HG03439 (cell line): Measurements from ENCODE around the gene ESYT2.

Experiments used
- ATAC-seq: cut with Tn5 transposase; IDR thresholded peaks from one replicate; pipeline ENCODE4 v1.9.1; 2021; ENCODE audit warnings: mild to moderate bottlenecking, moderate library complexity; ENCODE audit not compliant: unreplicated experiment

ESYT2 gene

DNA sequence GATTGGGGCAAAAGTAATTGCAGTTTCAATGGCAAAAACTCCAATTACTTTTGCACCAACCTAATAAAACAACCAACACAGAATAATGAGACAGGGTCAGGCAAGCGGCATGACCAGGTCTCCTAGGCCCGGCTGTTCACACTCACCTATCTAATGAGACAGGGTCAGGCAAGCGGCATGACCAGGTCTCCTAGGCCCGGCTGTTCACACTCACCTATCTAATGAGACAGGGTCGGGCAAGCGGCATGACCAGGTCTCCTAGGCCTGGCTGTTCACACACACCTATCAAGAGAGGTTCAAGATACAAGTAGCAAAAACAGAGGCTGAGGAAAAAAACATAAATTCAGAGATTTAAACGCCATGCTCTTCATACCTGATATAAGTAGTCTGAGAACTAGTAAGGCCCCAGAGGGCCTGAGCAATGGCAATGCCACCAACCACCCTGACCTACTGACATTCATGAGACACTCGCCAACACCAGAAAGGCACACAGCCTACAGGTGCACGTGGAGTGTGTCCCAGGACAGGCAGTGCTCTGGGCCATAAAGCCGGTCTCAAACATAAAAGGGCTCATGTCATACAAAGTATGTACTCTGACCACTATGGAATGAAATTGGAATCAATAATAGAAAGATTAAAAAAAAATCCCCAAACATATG, 84.1 kb downstream of the ESYT2 start:
- ATAC-seq = no peak

DNA sequence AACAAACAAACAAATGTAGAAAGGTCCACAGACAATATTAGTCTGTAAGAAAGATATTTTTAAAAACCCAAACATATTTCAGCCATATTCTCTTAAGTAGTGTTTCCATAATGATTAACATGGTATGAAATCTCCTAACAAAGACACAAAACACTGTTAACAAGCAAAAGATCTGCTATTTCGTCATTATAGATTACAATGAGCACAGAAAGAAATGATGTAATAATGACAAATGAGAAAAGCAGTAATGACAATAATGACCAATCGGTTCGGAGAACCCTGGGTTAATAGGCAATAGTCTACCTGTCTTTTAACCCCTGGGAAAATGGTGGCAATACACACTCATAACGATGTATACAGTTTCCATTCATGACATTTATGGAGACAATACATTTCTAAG, 85.2 kb downstream of the ESYT2 start:
- no peak for ATAC-seq

DNA sequence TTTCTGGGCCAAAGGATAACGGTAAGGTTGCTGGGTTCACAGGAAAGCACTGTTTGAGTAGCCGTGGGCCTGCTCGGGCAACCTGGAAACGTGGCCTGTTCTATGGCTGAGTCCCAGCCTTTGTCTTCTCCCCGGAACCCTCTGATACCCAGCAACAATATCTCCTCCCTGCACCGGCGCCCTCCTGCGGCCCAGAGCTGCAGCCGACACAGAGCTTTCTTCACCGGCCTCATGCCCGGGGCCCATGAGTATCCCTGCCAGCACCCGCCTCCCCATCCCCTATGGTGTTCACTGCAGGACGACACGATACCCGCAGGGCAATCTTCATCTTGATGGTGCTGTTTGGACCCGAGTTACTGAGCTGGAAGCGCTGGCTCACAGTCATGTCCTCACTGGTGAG, 86.1 kb downstream of the ESYT2 start:
- ATAC-seq = no peak

DNA sequence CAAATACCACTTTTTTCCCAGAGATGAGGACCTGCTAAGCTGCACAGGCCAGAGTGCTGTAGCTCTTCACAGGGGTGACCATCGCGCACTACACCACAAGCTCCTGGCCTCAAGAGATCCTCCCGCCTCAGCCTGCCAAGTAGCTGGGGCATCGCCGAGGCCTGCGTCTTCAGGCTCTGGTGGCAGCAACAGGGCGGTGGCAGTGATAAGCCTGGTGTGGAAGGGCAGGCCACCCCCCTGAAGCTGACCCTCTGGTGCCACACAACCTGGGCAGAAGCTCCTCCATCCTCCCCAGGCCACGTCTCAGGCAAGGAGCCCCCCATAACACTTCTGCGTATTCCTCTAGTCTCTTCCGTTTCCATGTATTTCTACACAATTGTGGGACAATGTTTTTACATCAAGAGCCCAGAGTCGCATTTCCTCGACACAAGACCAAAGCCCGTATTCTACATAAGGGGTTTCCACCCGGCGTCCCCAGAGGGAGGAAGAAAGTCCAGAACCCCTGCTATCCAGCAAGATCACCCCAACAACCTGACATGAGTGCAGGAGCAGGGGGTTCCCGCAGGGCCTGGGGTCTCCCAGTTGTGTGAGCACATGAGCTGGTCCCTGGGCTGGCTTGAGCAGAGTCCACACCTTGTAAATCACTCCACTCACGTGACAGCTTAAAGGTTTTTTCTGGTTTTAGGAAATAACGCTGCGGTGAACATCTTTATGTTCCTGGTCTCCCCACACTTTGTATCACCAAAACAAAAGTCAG, 87.1 kb downstream of the ESYT2 start:
- ATAC-seq = no peak

DNA sequence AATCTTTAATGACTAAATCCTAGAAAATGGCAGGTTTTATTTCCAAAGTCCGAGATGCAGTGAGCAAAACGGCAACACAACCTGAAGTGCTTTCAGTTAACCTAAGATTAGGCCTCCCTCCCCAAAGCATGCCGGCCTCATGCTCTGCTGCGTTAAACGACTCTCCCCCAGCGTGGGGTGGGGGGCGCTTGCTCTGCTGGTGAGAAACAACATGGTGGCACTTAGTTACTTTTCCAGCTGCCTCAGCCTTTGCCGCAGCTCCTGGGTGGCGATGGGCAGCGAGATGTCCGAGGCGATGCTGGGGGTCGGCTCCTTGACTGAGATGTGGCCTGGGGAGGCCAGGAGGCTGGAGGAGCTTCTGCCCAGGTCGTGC, 88.0 kb downstream of the ESYT2 start:
- no peak for ATAC-seq

DNA sequence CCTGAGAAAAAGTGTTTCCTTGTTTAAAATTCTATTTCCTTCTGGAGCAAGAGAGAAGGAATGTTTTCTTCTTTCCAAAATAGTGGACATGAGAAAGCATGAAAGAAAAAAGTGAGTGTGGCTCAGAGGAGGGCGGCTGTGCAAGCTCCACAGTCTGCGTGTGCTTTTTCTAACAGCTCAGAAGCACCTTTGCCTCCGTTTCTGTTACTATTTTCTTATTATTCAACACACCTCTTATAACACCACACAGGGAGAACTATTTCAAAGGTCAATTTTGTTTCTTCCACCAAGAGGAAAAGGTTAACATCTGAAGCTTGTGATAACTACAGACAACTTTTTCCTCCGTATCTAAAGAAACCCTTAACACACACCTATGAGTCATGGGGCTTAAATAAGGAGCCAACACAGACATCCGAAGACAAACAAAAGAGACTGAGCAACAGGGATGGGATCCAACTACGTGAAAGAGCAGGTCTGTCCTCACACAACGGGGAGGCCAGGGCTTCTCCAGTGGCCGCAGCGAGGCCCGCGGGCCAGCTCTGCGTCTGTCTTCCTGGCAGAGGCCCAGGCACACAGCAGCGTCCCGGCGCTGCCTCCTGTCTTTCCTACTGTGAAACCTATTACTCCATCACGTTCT, 88.5 kb downstream of the ESYT2 start:
- no peak for ATAC-seq

DNA sequence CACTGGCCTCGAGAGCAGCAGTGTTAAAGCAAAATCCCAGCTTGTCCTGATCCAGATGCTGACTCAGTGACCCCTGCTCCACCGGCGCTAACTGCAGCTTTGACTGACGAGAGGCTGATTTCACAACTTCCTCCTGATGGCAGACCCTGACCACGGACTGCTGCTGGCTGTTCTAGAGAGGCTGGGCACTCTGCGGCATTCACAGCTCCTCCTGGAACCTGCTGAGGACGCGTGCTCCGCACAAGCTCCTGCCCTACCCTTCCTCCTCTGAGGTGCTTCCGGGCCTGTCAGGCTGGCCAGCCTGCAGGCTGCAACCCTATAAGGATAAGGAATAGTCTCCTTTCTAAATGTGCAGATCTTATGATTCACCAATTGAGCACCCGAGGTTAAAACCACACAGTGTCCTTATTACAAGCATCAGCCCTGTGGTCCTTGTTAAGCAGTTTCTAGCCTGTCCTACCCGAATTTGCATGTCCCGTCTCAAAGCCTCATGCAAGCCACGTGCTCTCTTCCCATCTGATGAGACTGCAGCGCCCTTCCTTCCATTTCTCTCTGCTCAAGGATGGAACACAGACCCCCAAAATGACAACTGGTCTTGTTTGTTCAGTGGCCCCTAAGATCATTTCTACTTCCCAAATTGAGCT, 89.2 kb downstream of the ESYT2 start:
- no peak for ATAC-seq

DNA sequence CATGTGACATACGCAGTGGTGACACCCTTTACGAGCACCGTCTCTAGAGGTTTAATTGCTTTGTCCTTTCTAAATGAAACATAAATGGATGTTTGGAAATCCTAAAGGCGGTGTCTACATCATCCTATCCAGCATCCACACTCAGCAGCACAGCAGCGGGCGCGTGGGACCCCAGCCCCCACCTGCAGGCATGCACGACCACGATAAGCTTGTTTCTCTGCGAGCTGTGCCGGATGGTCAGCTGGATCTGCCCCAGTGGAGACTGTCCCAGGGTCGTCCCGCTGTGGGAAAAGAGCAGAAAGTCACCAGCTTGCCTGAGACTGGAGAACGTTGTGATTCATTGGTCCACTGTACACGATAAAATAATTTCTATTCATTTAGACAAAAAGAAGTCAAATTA, 90.5 kb downstream of the ESYT2 start:
- no peak for ATAC-seq

DNA sequence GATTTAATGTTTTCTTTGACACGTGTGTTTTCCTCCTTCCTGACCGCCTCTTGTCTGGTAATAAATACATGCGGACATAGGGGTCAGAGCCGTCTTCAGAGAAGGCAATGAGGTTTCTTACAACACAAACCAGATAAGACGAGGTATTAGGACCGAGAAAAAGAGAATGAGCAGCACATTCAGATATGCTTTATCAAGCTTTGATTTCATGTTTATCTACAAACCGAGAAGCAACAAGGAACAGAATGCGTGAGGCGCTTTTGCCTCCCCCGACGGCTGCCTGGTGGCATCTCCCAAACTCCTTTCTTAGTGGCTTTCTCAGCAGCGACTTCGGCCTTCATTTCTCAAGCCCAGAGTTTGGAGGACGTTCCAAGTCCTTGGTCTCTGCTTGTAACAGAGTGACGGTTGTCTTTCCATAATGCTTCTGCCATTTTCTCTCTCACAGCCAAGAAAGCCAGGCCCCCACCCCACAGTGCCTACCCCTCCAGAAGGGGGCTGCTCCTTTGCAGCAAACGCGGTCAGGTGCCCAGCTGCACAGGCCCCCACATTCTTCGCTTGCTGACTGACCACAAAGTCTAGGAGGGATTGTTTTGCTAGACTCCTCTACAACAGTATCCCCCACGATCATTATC, 92.1 kb downstream of the ESYT2 start:
- ATAC-seq = no peak

DNA sequence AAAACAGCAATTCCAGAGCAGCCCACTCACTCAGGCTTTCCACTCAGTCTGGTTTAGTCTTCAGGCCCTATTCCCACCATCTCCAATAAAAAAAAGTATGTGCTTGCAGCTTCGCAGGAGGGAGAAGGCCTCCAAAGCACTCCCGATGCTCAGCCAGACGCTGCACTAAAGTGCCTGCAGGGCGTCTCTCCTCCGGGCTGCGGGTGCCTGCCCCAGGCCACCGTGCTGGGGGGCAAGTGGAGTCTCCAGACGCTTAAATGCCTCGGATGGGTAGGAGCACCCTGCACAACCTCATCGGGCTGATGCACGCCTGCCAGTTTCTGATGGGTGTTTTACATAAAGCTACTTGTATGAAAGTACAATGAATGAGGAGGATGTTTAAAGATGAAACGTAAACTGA, 93.4 kb downstream of the ESYT2 start:
- no peak for ATAC-seq

DNA sequence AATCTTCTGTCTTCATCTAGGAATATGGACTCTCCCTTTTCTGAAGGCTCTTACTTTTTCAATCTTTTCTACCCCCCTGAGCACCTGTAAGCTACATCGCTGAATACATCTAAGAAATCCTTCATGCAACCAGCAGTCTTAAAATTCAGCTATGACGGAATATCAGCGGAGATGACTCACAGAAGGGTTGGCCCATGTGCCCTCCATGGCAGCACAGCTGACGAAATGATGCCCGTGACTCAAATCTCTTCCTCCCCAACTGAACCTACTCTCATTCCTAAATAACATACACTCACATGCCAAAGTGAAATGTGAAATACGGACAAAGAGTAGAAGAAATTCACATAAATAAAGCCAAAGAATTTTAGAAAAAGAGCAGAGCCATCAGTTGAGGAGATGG, 94.4 kb downstream of the ESYT2 start:
- no peak for ATAC-seq

DNA sequence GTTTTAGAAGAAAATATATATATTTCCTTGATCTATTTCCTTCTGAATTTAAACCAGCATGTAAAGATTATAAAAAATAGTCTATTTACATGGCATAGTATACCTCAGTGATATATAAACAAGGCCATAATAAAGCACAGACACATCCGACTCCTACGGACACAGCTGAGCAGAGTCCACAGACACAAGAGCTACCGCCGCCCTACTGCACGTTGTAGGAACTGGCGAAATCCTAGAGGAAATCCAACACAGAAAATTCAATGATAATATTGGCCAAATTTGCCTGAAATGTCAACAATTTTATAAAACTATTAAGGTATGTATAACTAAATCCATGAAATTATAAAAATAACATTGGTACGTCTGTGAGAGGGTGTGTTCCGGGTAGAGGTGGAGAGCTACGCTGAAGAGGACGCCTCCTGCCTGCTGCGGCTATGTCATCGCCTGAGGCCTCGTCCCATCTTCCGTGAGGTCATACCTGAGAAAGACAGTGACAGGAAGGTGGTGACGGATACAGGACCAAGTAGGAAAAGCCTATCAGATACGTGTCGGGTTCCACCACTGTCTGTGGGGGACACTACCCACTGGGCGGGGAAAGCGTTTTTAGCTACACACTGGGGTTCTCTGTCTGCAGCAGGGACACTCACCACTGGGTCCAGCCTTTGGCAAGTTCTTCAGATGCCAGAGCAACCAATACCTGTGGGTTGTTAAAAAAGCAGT, 95.4 kb downstream of the ESYT2 start:
- no peak for ATAC-seq

DNA sequence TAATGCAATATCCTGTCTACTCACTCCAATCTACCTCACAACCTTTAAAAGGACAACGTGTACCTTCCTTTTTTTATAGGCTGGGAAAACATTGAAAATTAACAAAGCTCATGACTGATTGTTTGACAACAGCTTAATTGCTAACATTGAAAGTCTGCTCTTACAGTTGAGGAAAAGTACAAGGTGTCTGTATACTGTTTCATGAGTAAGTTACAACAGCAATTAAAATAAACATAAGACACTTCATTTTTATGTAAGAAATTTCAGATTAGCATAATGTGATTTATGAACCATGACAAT, 96.1 kb downstream of the ESYT2 start:
- ATAC-seq = no peak

DNA sequence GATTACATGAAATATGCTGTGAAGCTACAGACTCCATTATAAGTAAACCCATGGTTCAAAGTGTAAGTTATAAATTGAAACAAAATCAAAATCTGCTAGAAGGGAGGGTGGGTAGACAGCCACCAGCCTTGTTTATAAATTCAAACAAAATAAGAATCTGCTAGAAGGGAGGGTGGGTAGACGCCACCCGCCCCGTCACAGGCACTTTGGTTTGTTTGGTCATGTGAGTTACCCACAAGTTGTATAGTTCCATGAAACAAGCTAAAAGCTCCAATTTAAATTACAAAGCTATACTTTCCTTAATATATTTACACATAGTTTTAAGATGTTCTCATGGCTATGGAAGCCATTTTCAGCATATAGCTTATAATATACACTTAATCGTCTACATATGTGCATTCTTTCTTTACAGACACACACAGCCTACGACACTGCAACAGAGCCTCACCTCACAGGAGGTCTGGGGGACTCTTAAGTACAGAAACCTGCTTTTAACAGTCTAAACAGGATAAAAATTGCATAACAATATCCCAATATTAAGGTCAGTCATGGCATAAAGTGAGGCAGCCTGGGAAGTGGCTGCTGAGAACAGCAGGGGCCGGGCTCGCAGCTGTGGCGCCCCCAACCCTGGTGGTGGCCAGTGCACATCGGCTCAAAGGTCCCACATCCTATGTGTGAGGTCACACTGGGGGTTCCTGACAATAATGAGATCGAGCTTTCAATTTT, 96.7 kb downstream of the ESYT2 start:
- ATAC-seq = no peak

DNA sequence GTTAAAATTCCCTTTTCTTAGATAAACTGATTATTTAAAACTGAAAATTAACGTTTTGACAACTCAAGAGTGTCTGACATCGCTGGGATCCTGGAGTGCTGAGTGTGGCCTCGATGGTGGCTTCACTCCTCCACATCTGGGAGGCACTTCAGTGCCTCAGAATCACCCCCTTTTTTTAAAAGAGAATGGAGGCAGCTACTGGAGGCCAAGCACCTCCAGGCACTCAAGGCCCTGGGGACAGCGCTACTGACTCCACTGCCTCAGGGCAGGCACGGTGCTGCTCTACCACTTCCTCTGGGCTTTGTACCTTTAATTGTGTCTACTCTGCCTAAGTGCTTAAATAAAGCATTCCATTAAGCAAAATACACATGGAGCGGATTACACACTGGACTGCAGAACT, 97.5 kb downstream of the ESYT2 start:
- no peak for ATAC-seq

DNA sequence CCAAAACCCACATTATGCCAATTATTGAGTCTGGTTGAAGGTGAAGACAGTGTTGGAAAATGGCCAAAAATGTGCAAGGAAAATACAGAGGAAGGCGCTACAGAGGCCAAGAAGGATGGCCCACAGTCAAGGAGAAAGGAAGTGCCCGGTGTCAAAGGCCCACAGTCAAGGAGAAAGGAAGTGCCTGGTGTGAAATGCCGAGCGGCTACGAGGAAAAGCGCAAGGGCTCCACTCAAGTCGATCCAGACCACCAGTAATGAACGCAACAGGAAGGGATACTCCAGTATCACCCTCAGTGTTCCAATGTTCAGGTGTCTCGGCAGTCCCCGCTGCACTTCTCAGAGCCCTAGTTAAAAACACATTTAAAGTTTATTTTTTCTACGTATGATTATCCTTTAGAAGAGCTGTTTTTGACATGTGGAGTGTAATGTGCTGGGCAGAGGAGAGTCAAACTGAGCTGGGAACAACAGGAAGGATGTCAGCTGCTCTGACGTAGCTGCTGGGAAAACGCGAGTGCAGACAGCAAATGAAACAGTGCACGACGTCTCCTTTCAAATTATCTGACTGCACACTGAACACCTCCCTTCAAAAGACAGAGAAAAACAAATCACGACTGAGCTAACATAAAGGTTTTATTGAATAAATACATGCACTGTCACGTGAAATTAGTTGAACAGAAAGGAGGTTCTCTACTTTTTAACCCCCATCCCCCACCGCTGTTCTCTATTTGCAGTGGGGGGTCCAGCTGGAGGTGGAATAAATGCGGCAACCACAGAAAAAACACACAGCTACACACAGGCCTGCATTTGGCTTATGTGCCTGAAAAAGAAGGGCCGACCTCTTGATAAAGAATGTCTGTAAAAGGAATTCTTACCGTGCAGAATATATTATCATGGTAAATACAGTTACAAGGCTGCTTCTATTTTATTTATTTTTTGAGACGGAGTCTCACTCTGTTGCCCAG, 98.6 kb downstream of the ESYT2 start:
- ATAC-seq = no peak

DNA sequence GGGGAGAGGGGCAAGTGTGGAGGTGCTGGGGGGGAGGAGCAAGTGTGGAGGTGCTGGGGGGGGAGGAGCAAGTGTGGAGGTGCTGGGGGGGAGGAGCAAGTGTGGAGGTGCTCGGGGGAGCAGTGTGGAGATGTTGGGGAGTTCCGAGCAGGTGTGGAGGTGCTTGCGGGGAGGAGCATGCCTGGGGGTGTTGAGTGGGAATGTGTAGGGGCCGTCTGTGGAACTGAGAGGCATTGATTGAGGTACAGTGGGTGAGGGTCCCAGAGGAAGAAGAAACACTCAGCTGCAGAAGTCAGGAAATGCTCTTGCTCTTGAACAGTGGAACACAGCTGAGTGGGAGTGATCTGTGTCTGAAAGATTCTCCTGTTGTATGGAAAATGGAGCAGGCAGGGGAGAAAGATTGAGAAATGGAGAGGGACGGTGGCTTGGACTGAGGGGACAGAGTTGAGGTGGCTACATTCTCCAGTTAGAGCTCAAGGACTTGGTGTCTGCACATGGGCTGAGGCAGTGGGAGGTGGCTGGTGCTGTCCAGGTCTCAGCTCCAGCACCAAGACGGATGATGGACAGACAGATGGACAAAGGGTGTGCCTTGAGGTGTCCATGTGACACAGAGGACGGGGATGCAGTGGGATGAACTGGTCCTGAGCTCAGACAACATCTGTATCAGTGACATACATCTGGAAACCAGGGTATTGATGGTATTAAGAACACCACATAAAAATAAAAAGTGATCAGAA, 99.5 kb downstream of the ESYT2 start:
- no peak for ATAC-seq

DNA sequence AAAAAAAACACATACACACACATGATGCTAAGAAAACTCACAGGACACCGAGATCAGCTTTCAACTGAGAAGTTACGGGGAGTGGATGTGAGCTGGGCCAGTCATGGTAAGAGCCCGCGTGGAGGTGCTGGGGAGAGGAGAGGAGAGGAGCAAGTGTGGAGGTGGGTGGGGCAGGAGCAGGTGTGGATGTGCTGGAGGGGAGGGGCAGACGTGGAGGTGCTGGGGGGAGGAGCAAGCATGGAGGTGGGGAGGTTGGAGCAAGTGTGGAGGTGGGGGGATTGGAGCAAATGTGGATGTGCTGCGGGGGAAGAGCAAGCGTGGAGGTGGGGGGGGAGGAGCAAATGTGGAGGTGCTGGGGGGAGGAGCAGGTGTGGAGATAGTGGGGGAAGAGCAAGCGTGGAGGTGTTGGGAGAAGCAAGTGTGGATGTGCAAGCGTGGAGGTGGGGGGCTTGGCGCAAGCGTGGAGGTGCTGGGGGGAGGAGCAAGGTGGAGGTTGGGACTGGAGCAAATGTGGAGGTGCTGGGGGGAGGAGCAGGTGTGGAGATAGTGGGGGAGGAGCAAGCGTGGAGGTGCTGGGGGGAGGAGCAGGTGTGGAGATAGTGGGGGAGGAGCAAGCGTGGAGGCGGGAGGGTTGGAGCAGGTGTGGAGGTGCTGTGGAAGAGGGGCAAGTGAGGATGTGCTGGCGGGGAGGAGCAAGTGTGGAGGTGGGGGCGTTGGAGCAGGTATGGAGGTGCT, 100.2 kb downstream of the ESYT2 start:
- ATAC-seq = no peak
